IMR-90 (cell line): ENCODE measurements around the gene TMEM163. TPM values are rescaled to one million over a fixed set of nuclear protein-coding genes. Genes with fewer than 3 reads are reported as not detected.

Experiments used
- ATAC-seq: fragments of 200-7000 bp; cut with Tn5 transposase; 2 replicates; pipeline ENCODE4 v1.9.1; 2020; ENCODE audit warnings: low read depth, mild to moderate bottlenecking, moderate library complexity
- Bru-seq: library from RNA; stranded (reverse); fragments of 400-500 nt; gene quantifications from one replicate; lab custom pipeline; 2021; lab: Mats Ljungman, UMichigan
- BruChase-seq, 2 experiments: library from RNA; stranded (reverse); fragments of 400-500 nt; gene quantifications; one replicate each; lab custom pipeline; 2021; lab: Mats Ljungman, UMichigan
- BruUV-seq: library from RNA; stranded (reverse); fragments of 400-500 nt; replicated peaks from 2 replicates; lab custom pipeline; 2021; lab: Mats Ljungman, UMichigan
- CTCF ChIA-PET: fragments of 300-600 bp; formaldehyde crosslinking; extraction: SDS; loops from one replicate; lab custom pipeline; 2021; ENCODE audit warnings: antibody characterized with exemption; lab: Yijun Ruan, JAX
- POLR2A ChIA-PET: fragments of 300-600 bp; sonication (Branson Sonifier 250); formaldehyde crosslinking; loops from one replicate; lab custom pipeline; 2022; ENCODE audit warnings: antibody characterized with exemption; ENCODE audit not compliant: unreplicated experiment; lab: Charles Lee
- DNase-seq: peaks from one replicate; pipeline ENCODE4 v3.0.0; 2013
- H2AFZ ChIP-seq: replicated peaks from 2 replicates; pipeline ENCODE3; 2013; ENCODE audit warnings: low read length, mild to moderate bottlenecking; ENCODE audit not compliant: poor library complexity
- H2AK5ac ChIP-seq: 2 replicates; pipeline ENCODE4 v1.6.1; 2013; ENCODE audit warnings: low read depth, low read length, inconsistent platforms
- H2AK9ac ChIP-seq: replicated peaks from 2 replicates; pipeline ENCODE3; 2013; ENCODE audit warnings: mild to moderate bottlenecking, low read depth, low read length, moderate library complexity; ENCODE audit not compliant: poor library complexity
- H2BK120ac ChIP-seq: 2 replicates; pipeline ENCODE4 v1.6.1; 2013; ENCODE audit warnings: low read depth, low read length, inconsistent platforms
- H2BK15ac ChIP-seq: 3 replicates; pipeline ENCODE4 v1.6.1; 2013; ENCODE audit warnings: low read depth, low read length, inconsistent platforms
- H2BK20ac ChIP-seq: 2 replicates; pipeline ENCODE4 v1.6.1; 2013; ENCODE audit warnings: low read depth, mild to moderate bottlenecking, inconsistent platforms, low read length, moderate library complexity
- H2BK5ac ChIP-seq: 2 replicates; pipeline ENCODE4 v1.6.1; 2013; ENCODE audit warnings: mild to moderate bottlenecking, low read depth, low read length, inconsistent platforms; ENCODE audit not compliant: poor library complexity, severe bottlenecking
- H3K14ac ChIP-seq: replicated peaks from 2 replicates; pipeline ENCODE4 v1.6.1; 2013; ENCODE audit warnings: low read depth, low read length, inconsistent platforms
- H3K18ac ChIP-seq: 2 replicates; pipeline ENCODE4 v1.6.1; 2013; ENCODE audit warnings: low read depth, low read length, control low read depth
- H3K23ac ChIP-seq: 2 replicates; pipeline ENCODE4 v1.6.1; 2013; ENCODE audit warnings: low read depth, low read length, inconsistent platforms
- H3K27ac ChIP-seq: 2 replicates; pipeline ENCODE4 v1.5.1; 2013; ENCODE audit warnings: mild to moderate bottlenecking, control low read depth, low read length; ENCODE audit not compliant: insufficient read depth
- H3K27me3 ChIP-seq: 2 replicates; pipeline ENCODE4 v1.6.1; 2013; ENCODE audit warnings: low read length; ENCODE audit not compliant: control insufficient read depth, insufficient read depth
- H3K36me3 ChIP-seq: 2 replicates; pipeline ENCODE4 v1.6.1; 2013; ENCODE audit warnings: low read length, mixed read lengths; ENCODE audit not compliant: control insufficient read depth, insufficient read depth
- H3K4ac ChIP-seq: 2 replicates; pipeline ENCODE4 v1.6.1; 2013; ENCODE audit warnings: low read depth, low read length, inconsistent platforms
- H3K4me1 ChIP-seq: 2 replicates; pipeline ENCODE4 v1.6.1; 2013; ENCODE audit warnings: low read length, mixed read lengths; ENCODE audit not compliant: control insufficient read depth, insufficient read depth
- H3K4me2 ChIP-seq: 2 replicates; pipeline ENCODE4 v1.6.1; 2013; ENCODE audit warnings: low read depth, mild to moderate bottlenecking, control low read depth, low read length, moderate library complexity
- H3K4me3 ChIP-seq: 2 replicates; pipeline ENCODE4 v1.5.1; 2013; ENCODE audit warnings: low read depth, mild to moderate bottlenecking, control low read depth, low read length, moderate library complexity; ENCODE audit not compliant: insufficient read depth
- H3K56ac ChIP-seq: 2 replicates; pipeline ENCODE4 v1.6.1; 2013; ENCODE audit warnings: low read length, inconsistent platforms; ENCODE audit not compliant: insufficient read depth; ENCODE audit errors: extremely low read depth
- H3K79me1 ChIP-seq, 2 experiments: 2 replicates each; pipeline ENCODE4 v1.6.1; 2013; ENCODE audit warnings: low read length in 2 of 2, inconsistent platforms in 1 of 2, low read depth in 1 of 2
- H3K9ac ChIP-seq: 2 replicates; pipeline ENCODE4 v1.6.1; 2013; ENCODE audit warnings: low read depth, low read length, control low read depth
- H3K9me1 ChIP-seq: 2 replicates; pipeline ENCODE4 v1.6.1; 2013; ENCODE audit warnings: low read length, inconsistent platforms; ENCODE audit not compliant: insufficient read depth
- H3K9me3 ChIP-seq: 2 replicates; pipeline ENCODE4 v1.6.1; 2013; ENCODE audit warnings: low read length; ENCODE audit not compliant: control insufficient read depth, insufficient read depth
- H4K20me1 ChIP-seq: 2 replicates; pipeline ENCODE4 v1.6.1; 2013; ENCODE audit warnings: low read length, inconsistent platforms; ENCODE audit not compliant: insufficient read depth
- H4K5ac ChIP-seq: 2 replicates; pipeline ENCODE4 v1.6.1; 2013; ENCODE audit warnings: mild to moderate bottlenecking, low read depth, low read length, control low read depth
- H4K8ac ChIP-seq, 2 experiments: 2 replicates each; pipeline ENCODE4 v1.6.1; 2013; ENCODE audit warnings: low read depth in 2 of 2, low read length in 2 of 2, control low read depth in 1 of 2, inconsistent platforms in 1 of 2
- H4K91ac ChIP-seq: 2 replicates; pipeline ENCODE4 v1.6.1; 2013; ENCODE audit warnings: low read depth, low read length, inconsistent platforms; ENCODE audit not compliant: insufficient read depth
- BHLHE40 ChIP-seq: fragments of 150-350 bp; IDR thresholded peaks from 2 replicates; pipeline ENCODE4 v1.6.1; 2016; ENCODE audit warnings: mild to moderate bottlenecking, low read depth, low read length
- CEBPB ChIP-seq: IDR thresholded peaks from 2 replicates; pipeline ENCODE4 v1.6.1; 2012; ENCODE audit warnings: low read depth, low read length, improper control_type of control experiment
- CHD1 ChIP-seq: IDR thresholded peaks from 2 replicates; pipeline ENCODE4 v1.6.1; 2012; ENCODE audit warnings: low read depth, low read length, improper control_type of control experiment
- CTCF ChIP-seq: conservative IDR thresholded peaks from 2 replicates; pipeline ENCODE4 v1.5.1; 2012; ENCODE audit warnings: mild to moderate bottlenecking, low read depth, low read length, improper control_type of control experiment
- ELK1 ChIP-seq: fragments of 150-350 bp; IDR thresholded peaks from 2 replicates; pipeline ENCODE4 v1.6.1; 2016; ENCODE audit warnings: low read depth, mild to moderate bottlenecking, low read length, moderate library complexity, borderline replicate concordance
- MAZ ChIP-seq: IDR thresholded peaks from 2 replicates; pipeline ENCODE4 v1.6.1; 2012; ENCODE audit warnings: low read depth, mild to moderate bottlenecking, low read length, improper control_type of control experiment, moderate library complexity, borderline replicate concordance
- MXI1 ChIP-seq: IDR thresholded peaks from 2 replicates; pipeline ENCODE4 v1.6.1; 2012; ENCODE audit warnings: low read depth, mild to moderate bottlenecking, low read length, moderate library complexity, borderline replicate concordance
- NFE2L2 ChIP-seq: fragments of 150-350 bp; IDR thresholded peaks from 2 replicates; pipeline ENCODE4 v1.6.1; 2016; ENCODE audit warnings: low read depth, mild to moderate bottlenecking, low read length
- POLR2A ChIP-seq: IDR thresholded peaks from 2 replicates; pipeline ENCODE4 v1.6.1; 2012; ENCODE audit warnings: mild to moderate bottlenecking, low read depth, low read length
- RFX5 ChIP-seq: IDR thresholded peaks from 2 replicates; pipeline ENCODE4 v1.8.0; 2012; ENCODE audit warnings: low read depth, mild to moderate bottlenecking, low read length, moderate library complexity
- SMC3 ChIP-seq: fragments of 150-350 bp; IDR thresholded peaks from 2 replicates; pipeline ENCODE4 v1.6.1; 2016; ENCODE audit warnings: low read depth, mild to moderate bottlenecking, antibody characterized with exemption, low read length, moderate library complexity
- USF2 ChIP-seq: fragments of 150-350 bp; IDR thresholded peaks from 2 replicates; pipeline ENCODE4 v1.6.1; 2017; ENCODE audit warnings: mild to moderate bottlenecking, antibody characterized with exemption, low read length, low read depth
- WGBS, 2 experiments: methylation state at CpG; one replicate each; pipeline versions ENCODE4 v1.1.5 to v1.1.7; 2013; ENCODE audit warnings: missing lambda C conversion rate in 2 of 2; ENCODE audit not compliant: insufficient read length in 1 of 2; ENCODE audit errors: extremely low coverage in 2 of 2; 5-methylcytosine and 5-hydroxymethylcytosine counted together
- dilution Hi-C: fragments of 300-500 bp; cut with HindIII; formaldehyde crosslinking; loops from one replicate; pipeline ENCODE4 v1.14.3; 2018; ENCODE audit warnings: low sequenced_read_pairs; ENCODE audit not compliant: unreplicated experiment
- in situ Hi-C: fragments of 300-500 bp; cut with MboI; formaldehyde crosslinking; loops from 3 replicates; pipeline ENCODE4 v1.14.3; 2019; ENCODE audit warnings: low sequenced_read_pairs, inconsistent platforms, mixed read lengths
- intact Hi-C: fragments of 100-400 bp; cut with micrococcal nuclease; formaldehyde crosslinking; loops from 2 replicates; pipeline ENCODE4 v1.10.0; 2022
- long read RNA-seq: library from polyadenylated mRNA; unstranded; transcript quantifications from one replicate; pipeline ENCODE4 v2.0.0, GENCODE V29; 2021; ENCODE audit not compliant: unreplicated experiment
- polyA plus RNA-seq, 3 experiments: library from polyadenylated mRNA; depleted of rRNA; stranded (reverse); fragments of >200 nt; gene quantifications; 2 replicates each; pipeline ENCODE4 v1.2.3, GENCODE V29; 2012; ENCODE audit warnings: low replicate concordance in 1 of 3
- total RNA-seq: library from RNA; depleted of rRNA; stranded (reverse); fragments of >200 nt; gene quantifications from 2 replicates; pipeline ENCODE4 v1.2.3, GENCODE V29; 2012; rRNA removed

The TMEM163 gene
- not detected in 2 replicates for total RNA-seq
- polyA plus RNA-seq (2012; rRNA removed), result not detected in 2 replicates
- not detected in 2 replicates for polyA plus RNA-seq (2012; cell fraction: cytosol; rRNA removed)
- polyA plus RNA-seq (2012; cell fraction: nucleus; rRNA removed; ENCODE audit: low replicate concordance), result not detected in 2 replicates
- Bru-seq, nascent RNA, result percentile 9 among the genes with signal in this experiment
- percentile 13 among the genes with signal in this experiment for BruChase-seq, experiment 1, labeled RNA remaining after a 6-hour chase
- percentile 10 among the genes with signal in this experiment for BruChase-seq, experiment 2, labeled RNA remaining after a 2-hour chase
- long read RNA-seq, result 0 reads

GRCh38 chr2:134718817-134719814, at the start of gene TMEM163:
TSS of gene TMEM163 (minus strand) at chr2:134719000.
- Histone ChIP-seq H3K4me2 (no peak within 1 kb of the TSS; the same call in 1 of the 2 replicates), H2BK20ac (no peak within 1 kb of the TSS), H4K8ac (no peak within 1 kb of the TSS), H2BK120ac (no peak within 1 kb of the TSS), H2BK15ac (no peak within 1 kb of the TSS), H4K91ac (no peak within 1 kb of the TSS), H3K23ac (no peak within 1 kb of the TSS), H2AK5ac (no peak within 1 kb of the TSS), H3K56ac (no peak within 1 kb of the TSS), H2AFZ (peak within 1 kb of the TSS; percentile 69), H2BK5ac (no peak within 1 kb of the TSS), H3K4ac (no peak within 1 kb of the TSS), H2AK9ac (peak within 1 kb of the TSS; percentile 29), H3K4me1 (no peaks in the 10 kb centered on the region), H3K9me1 (no peaks in the 10 kb centered on the region), H3K18ac (no peak within 1 kb of the TSS), H3K27ac (no peak within 1 kb of the TSS), H4K20me1 (no peaks in the 10 kb centered on the region), H3K4me3 (no peak within 1 kb of the TSS), H3K9ac (no peak within 1 kb of the TSS), H3K27me3 (peaks cover 54% of the 10 kb centered on the region), H3K36me3 (no peaks in the 10 kb centered on the region), H3K9me3 (no peaks in the 10 kb centered on the region), H3K14ac (no peak within 1 kb of the TSS), H3K79me1 (no peaks in the 10 kb centered on the region), H4K5ac (no peak within 1 kb of the TSS)
- intact Hi-C loops (no loop called here), in situ Hi-C loops (no loop called here), dilution Hi-C loops (no loop called here)
- ATAC-seq (peak; percentile 46), DNase-seq (no peak)
- ChIA-PET POLR2A (no interaction called here), CTCF (no interaction called here)
- no TSS peak for BruUV-seq
- 0% methylated on average over 28 of the region's 99 CpGs; no CpG with 5 or more reads in 1 of the 2 experiments for WGBS, 2 experiments
- TF ChIP-seq CHD1 (no peak), ELK1 (no peak), POLR2A (no peak), BHLHE40 (no peak), CEBPB (no peak), CTCF (no peak), SMC3 (no peak), RFX5 (no peak), MXI1 (no peak), MAZ (no peak), USF2 (no peak), NFE2L2 (no peak)
